ENCODE data around the gene FSIP1. TPM values are rescaled to one million over a fixed set of nuclear protein-coding genes. Genes with fewer than 3 reads are reported as not detected.

FSIP1 gene
- total RNA-seq, 1 donor from 2014 or later = 0.85 TPM

DNA sequence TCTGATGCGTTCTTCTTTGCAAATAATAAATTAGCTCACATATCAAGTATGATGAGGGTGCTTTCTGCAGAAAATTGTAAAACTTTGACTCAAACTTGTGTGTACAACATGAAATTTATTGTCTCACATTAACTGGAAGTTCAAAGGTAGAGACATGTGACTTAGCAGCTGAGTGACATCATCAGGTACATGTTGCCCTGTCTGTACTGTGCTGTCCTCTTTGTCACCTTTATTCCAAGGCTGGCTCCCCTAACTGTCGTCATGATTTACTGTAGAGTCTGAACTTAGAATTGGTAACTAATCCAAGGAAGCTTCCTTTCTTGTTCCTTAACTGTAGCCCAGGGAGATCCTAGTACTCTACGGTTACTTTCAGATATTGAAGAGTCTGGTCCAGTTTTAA is 12.3 kb upstream of the FSIP1 start:
- ATAC-seq = no peak
- intact Hi-C loops (cut with DNase I) = no loop called here
- no peak for DNase-seq (ENCODE audit: low spot score)

DNA sequence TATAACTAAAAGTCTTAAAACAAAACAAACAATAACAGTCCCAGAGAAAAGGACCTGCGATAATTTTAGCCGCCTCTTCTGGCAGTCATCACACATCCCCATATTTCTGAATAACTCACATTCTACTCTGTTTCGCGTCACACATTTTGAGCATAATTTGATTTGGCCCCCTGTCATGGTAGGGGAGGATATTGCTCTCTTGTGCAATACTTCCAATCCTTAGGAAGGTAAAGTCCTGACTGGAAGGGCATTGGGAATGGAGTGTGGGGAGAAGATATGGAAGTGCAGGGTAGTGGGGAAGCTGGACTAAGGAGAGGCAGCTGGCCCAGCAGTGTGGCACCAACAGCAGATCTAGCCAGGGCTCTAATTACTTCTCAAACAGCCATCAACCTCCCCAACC is 11.3 kb upstream of the FSIP1 start:
- no peak for DNase-seq (ENCODE audit: low spot score)
- ATAC-seq = no peak
- intact Hi-C loops (cut with DNase I) = no loop called here

DNA sequence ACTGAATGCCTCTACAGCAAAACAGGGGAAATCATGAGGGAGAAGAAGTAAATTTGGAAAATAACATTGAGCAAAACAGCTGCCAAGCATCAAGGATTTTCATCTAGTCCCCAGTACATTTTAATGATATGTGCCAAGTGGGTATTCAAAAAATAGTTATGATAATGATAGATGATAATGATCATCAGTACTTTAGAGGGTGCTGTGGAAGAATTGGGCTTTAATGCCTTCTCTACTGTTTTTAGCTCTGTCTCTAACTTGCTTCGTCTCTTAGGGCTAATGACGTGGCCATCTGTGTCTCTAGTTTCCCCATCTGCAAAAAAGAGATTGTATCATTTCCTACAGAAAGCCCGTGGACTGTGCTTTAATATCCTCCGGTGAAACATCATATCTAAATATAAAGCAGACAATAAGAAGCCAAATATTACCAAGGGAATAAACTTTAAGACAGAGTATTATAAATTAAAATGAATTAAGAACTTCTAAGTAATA is 10.2 kb upstream of the FSIP1 start:
- no peak for ATAC-seq
- intact Hi-C loops (cut with DNase I) = no loop called here
- no peak for DNase-seq (ENCODE audit: low spot score)

DNA sequence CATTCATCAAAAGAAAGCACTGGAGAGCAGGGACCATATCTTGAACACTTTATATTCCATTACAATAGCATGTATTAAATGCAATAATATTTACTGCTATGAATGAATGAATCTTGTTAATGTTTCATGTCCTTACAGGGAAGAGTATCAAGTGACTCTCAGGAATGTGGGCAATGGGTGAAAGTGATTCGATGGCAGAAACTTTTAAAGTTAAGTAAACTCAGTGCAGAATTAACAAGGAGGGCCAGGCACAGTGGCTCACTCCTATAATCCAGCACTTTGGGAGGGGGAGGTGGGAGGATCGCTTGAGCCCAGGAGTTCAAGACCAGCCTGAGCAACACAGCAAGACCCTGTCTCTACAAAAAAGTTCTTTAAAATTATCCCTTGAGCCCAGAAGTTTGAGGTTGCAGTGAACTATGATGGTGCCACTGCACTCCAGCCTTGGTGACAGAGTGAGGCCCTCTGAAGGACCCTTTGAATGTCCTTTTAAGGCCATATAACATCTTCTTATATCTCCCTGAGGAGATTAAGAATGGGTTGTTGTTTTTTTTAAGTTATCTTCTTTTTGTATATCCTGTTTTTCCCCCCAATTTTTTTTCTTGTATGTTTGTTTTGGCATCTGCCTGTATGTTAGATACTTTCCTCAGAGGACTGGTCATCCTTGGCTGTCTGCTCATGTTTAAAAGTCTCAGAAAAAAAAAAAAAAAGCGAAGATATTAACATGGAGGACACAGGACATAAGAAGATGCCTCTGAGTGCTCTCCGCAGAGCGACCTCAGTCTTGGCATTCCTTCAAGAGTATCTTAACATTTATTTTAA is 9.6 kb upstream of the FSIP1 start:
- intact Hi-C loops (cut with DNase I) = no loop called here
- DNase-seq (ENCODE audit: low spot score) = no peak
- ATAC-seq = no peak

DNA sequence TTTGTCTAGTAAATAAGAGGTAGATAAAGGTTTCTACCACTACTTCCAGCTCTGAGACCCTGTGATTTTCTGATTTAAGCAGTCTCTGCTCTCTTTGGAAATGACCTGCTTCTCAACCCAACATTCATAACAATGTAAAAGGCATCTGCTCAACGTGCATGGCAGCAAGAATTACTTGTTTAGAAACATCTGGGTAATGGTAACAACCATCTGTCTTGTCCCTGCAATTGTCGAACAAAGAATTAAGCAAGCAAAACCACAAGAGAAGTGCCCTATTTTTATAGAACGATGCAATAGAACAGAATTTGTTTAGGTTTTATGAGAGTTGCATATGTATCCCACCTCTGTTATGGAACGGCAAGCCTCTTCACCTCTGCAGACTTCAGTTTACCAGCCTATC is 7.1 kb upstream of the FSIP1 start:
- ATAC-seq (no peak), DNase-seq (ENCODE audit: low spot score) (no peak)
- intact Hi-C loops (cut with DNase I) = no loop called here

DNA sequence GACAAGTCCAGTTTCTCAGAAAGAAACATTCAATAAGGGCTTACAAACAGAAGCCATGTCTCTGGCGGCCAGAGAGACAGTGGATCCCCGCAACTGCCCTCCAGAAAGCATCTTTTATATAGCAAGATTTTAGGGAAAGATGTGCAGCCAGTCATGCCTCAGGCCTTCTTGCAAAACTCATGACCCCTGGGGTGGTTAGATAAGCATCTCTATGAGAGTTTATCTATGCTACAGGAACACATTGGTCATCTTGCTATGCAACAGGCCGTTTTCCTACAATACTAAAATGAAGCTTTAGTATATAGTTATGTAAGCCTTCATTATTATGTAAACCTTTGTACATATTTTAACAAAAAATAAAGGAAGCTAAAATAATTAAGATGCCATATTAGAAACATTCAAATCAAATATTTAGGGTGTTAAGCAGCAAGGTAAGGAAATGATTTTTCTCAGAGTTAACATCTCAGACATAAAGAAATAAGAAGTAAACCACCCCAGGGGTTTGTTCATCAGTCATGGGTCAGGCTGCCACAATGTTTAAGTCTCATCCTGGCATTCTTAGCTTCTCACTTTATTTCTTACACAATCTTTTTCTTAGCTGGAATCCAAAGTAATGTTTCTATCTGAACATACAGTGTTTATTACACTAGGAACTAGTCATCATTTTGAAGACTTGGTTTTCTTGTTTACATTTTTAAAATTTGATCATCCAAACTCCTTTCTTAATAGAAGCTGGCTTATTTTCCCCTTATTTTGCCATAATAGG is 6.3 kb upstream of the FSIP1 start:
- intact Hi-C loops (cut with DNase I) = no loop called here
- DNase-seq (ENCODE audit: low spot score) (no peak), ATAC-seq (no peak)

DNA sequence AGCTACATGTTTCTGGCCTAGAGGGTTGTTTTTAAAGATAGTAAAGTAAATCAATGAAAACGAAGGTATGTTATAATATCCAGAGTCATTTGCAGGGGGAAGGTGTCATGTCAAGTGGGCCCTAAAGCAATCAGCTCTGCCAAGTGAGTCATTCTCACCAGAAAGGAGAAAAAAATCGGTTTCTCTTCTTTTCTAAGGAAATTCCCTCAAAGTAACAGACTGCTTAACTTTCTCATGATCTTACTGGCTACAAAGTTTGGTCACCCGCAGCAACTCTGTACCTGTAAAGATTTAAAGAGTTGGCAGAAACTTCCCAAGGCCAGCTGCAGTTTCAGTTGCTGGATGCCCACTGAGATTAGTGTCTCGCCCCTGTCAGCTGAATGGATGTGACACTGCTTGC is 5.5 kb upstream of the FSIP1 start:
- ATAC-seq = no peak
- intact Hi-C loops (cut with DNase I) = no loop called here

DNA sequence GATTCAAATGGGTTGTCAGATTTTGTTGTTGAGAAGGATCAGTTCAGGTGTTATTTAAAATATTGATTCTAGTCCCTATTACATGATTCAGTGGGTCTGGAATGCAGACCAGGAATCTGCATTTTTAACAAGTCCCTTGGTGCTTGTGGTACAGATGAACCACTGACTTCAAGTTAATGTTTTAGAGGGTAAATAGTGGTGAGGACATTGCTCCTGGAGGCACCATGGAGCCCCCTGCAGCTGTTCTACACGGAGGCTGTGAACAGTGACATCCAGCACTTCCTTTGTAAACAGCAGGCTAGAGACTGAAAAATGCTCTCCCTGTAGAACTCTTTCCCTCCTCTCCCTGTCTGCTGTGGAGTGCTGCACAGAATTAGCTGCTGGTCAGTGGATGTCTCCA is 4.8 kb upstream of the FSIP1 start:
- ATAC-seq (no peak), DNase-seq (ENCODE audit: low spot score) (no peak)
- intact Hi-C loops (cut with DNase I) = no loop called here

More for the DNA sequence above, 5.5 kb upstream of the FSIP1 start:
- DNase-seq (ENCODE audit: low spot score) = no peak

DNA sequence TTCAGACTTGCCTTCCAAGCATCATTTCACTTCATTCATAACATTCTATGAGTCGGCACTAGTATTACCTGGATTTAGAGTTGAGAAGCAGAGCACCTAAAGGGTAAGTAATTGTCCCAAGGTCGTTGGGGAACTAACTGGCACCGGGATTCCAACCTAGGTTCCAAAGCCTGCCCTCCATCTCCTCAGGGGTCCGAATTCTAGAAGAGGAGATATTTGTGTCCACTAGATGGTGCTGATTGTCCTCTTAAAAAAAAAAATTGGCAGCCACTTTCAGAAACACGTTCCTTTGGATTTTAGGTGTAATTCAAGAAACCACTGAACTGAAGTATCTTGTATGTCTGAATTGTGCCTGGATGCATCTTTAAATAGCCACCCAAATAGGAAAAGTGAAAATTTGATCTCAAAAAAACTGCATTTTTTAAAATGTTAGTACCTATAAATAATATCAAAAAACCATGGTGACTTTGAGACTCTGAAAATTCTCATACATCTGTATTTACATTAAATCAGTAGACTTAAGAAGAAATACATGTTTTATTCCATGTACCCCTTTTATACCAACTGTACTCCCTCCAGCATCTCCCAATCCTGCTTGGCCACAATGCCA is 3.9 kb upstream of the FSIP1 start:
- no peak for ATAC-seq
- intact Hi-C loops (cut with DNase I) = no loop called here
- DNase-seq (ENCODE audit: low spot score) = no peak

DNA sequence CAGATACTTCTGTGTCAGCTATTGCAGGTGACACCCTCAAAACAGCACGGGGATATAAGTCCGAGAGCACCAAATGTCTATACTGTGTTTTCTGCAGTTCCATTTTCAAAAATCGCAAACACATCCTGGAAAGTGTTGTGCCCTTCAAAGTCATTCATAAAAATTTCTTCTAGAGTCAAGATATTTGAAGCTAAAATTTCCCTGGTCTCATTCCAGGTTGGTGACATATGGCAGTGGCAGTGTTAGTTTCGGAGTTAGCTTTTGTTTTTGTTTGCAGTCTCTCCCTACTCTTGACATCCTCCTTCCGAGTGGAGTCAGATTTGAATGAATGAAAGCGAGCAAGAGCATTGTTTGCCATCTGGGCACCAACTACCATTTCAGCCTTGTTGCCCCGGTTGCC is 3.2 kb upstream of the FSIP1 start:
- ATAC-seq (no peak), DNase-seq (ENCODE audit: low spot score) (no peak)
- intact Hi-C loops (cut with DNase I) = no loop called here

DNA sequence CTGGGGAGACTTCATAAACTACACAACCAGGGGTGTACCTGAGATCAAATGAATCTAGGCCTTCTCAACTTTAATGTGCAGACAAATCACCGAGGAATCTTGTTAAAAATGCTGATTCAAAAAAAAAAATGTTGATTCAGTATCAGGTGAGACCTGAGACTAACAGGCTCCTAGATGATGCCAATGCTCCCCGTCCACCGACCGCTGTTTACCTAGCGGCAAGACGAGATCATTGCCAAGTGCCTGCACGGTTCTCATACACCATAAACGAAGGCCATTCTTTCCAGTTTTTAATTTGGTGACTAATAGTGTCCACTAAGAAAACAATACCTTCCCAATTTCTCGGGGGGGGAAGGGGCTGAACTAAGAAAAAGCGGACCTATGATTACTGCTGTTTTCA is 2.5 kb upstream of the FSIP1 start:
- intact Hi-C loops (cut with DNase I) = no loop called here
- ATAC-seq (no peak), DNase-seq (ENCODE audit: low spot score) (no peak)

DNA sequence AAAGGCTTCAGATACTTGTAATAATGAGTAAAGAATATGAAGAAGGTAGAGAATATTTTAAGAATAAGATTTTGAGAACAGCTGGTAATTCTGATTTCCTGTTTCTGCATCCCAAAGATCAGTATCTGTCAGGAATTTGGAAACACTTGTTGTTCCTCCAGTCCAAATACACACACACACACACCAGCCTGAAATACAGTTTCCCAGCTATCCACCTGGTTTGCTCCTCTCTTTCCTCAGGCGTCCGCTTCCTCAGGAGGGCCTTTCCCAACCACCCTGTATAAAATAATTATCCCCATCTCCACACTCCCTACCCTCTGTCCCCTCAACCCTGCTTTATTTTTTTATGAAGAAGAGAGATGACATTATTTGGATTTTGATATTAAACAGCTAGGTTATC is 2.0 kb upstream of the FSIP1 start:
- ATAC-seq (no peak), DNase-seq (ENCODE audit: low spot score) (no peak)
- intact Hi-C loops (cut with DNase I) = no loop called here

DNA sequence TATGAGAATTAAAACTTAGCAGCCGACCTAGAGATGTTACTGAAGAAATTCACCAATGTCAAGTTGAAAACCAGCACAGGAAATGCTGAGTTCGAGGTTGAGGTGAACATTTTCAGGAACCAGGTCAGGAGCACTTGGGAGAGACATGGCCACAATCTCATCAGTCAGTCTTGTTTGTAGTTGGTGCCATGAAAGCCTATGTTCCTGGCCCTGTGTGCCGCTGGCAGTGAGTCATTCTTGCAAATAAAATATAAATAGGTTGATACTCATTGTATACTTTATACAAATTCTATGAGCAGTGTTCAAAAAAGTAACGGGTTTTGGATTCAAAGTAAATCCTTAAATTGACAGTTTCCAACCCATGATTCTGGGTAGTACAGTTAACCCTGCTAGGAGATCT is 1.5 kb upstream of the FSIP1 start:
- no peak for DNase-seq (ENCODE audit: low spot score)
- intact Hi-C loops (cut with DNase I) = no loop called here
- no peak for ATAC-seq

DNA sequence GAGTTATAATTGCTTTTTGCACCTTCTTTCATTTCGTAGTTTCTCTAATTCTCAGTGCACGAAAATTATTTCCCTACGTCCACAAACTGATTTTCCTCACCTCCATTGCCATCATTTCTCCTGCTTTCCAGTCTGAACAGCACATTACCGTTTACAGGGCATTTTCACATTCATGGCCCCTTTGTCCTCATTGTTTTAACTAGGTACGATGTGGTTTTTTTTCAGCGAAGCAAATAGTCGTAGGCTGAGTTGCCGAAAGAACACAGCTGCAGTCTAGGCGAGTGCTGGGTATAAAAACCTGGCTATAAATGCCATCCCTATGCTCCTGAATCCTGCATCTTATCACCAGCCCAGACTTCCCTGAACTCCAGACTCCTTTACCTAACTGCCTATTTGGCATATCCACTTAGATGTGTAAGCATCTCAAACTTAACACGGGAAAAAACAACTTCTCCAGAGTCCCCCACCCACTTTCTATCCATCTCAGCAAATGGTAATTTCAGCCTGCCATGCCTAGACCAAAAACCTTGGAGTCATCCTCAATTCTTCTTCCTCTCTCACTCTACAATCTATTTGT is 691 bp upstream of the FSIP1 start:
- DNase-seq (ENCODE audit: low spot score) = no peak
- ATAC-seq = no peak
- intact Hi-C loops (cut with DNase I) = no loop called here

DNA sequence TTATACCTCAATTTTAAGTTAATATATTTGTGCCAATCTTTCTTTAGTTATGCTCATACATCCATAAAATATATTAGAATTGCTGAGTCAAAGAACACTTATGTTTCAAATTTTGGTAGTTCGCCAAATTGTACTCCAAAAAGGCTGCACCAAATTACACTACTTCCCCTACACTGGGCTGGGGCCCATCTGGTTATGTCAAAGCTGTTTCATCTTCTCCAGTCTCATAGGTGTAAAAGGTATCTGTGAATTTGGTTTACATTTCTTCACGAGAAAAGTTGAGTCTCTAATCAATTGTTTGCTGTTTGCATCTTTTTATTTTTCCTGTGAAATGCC is 706 bp downstream of the FSIP1 start:
- DNase-seq (ENCODE audit: low spot score) = no peak
- intact Hi-C loops (cut with DNase I) = no loop called here

DNA sequence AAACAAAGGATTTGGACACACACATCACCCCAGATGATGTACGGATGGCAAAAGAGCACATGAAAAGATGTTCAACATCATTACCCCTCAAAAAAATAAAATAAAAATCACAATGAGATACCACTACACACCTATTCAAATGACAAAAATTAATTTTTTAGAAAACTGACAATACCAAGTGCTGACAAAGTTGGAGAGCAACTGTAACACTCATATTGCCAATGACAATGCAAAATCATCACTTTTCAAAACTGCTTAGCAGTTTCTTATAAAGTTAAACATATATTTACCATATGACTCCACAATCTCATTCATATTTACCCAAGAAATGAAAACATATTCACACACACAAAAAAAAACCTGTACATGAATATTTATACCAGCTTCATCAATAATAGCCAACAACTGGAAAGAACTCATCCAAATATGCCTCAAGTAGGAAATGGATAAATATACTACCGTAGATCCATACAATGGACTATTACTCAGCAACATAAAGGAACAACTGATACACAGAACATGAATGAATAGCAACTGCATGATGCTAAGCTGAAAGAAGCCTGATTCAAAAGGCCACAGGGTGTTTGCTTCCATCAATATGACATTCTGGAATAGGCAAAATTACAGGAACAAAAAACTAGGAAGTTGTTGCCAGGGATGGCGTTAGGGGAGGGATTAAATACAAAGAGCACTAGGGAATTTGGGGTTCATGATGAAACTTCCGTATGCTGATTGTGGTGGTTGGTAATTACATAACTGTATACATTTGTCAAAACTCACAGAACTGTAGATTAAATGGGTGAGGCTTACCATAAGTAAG is 1.3 kb downstream of the FSIP1 start:
- DNase-seq (ENCODE audit: low spot score) (no peak), ATAC-seq (no peak)
- intact Hi-C loops (cut with DNase I) = no loop called here

More for the DNA sequence above, 706 bp downstream of the FSIP1 start:
- no peak for ATAC-seq

DNA sequence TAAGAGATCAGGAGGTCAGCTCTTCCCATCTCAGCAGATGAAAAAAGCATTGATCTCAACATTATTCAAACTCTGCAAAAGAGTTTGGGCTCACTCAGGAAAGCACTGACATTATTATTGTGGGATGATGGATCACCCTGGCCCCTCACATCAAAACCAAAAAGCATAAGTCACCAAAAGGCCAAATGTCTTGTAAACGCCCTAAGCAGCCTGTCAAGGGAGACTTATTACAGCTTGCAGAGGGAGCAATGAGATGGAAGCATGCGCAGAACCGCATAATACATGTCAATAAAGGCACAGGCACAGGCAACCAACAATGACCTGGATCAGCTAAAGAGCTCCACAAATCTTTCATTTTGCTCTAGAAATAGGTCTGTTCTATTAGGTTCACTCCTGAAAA is 4.6 kb downstream of the FSIP1 start:
- intact Hi-C loops (cut with DNase I) = loop anchor here (10.0 kb wide), 1 partner anchor 1987 kb away; no protein-coding TSS in a partner anchor
- DNase-seq (ENCODE audit: low spot score) (no peak), ATAC-seq (no peak)

DNA sequence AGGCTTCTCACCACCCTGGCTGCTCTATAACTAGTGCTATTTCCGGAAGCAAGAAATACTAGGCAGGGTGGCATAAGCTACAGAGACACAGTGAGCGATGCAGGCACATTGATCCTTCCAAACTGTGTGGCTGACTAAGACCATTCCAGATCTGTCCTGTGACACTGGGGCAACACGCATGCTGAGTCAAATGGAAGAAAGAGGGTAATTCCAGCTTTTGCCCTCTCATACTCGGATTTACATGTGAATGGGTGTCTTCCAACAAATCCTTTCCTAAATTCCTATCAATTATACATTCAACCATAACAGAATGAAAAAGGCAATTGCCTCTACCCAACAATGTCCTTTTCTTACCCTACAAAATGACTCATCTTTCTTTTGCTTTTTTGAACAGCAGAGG is 5.1 kb downstream of the FSIP1 start:
- ATAC-seq (no peak), DNase-seq (ENCODE audit: low spot score) (no peak)
- intact Hi-C loops (cut with DNase I) = loop anchor here (10.0 kb wide), 1 partner anchor 1987 kb away; no protein-coding TSS in a partner anchor

DNA sequence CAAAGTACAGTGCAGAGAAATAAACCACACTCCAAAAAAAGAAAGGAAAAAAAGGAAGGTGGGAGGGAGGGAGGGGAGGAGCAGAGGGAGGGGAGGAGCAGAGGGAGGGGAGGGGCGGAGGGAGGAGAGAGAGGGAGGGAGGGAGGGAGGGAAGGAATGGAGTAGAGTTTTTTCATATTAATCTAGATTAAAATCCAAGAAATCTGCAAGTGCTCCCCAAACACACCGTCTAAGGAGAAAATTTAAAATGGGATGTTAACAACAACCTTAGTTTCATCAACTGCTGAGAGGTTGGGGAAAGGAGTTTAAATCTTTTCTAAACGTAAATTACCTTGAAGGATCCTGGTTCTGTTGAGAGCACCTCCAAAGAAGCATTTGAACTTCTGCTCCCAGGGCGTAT is 6.6 kb downstream of the FSIP1 start:
- ATAC-seq = no peak
- intact Hi-C loops (cut with DNase I) = loop anchor here (10.0 kb wide), 1 partner anchor 1989 kb away; no protein-coding TSS in a partner anchor
- DNase-seq (ENCODE audit: low spot score) = no peak

Data from sciatic nerve (tissue), 2 donors.